KMS-11 (cell line): ENCODE measurements around the gene CD3E.

ENCODE experiments used
- H2AFZ ChIP-seq: fragments of 200-600 bp; sonication (generic); 2 replicates; pipeline ENCODE4 v1.6.1; 2016; ENCODE audit warnings: antibody characterized with exemption, mixed run types, low read depth
- H3K27ac ChIP-seq: fragments of 200-600 bp; sonication (generic); 2 replicates; pipeline ENCODE4 v1.6.1; 2016; ENCODE audit warnings: mild to moderate bottlenecking, mixed run types
- H3K27me3 ChIP-seq: fragments of 200-600 bp; sonication (generic); 2 replicates; pipeline ENCODE4 v1.6.1; 2017; ENCODE audit warnings: mild to moderate bottlenecking, low read depth, mixed run types, moderate library complexity; ENCODE audit not compliant: insufficient read depth
- H3K36me3 ChIP-seq: fragments of 200-600 bp; sonication (generic); 2 replicates; pipeline ENCODE4 v1.6.1; 2017; ENCODE audit warnings: mild to moderate bottlenecking, mixed run types; ENCODE audit not compliant: insufficient read depth
- H3K4me1 ChIP-seq: fragments of 200-600 bp; sonication (generic); 2 replicates; pipeline ENCODE4 v1.6.1; 2016; ENCODE audit warnings: mild to moderate bottlenecking, low read depth, mixed run types; ENCODE audit not compliant: poor library complexity, severe bottlenecking
- H3K4me2 ChIP-seq: fragments of 200-600 bp; sonication (generic); 2 replicates; pipeline ENCODE4 v1.7.0; 2016; ENCODE audit warnings: mild to moderate bottlenecking, mixed run types
- H3K4me3 ChIP-seq: fragments of 200-600 bp; sonication (generic); IDR thresholded peaks from 2 replicates; pipeline ENCODE4 v1.6.1; 2017; ENCODE audit warnings: low read depth, low read length, mixed read lengths; ENCODE audit not compliant: insufficient read depth
- H3K79me2 ChIP-seq: fragments of 200-600 bp; sonication (generic); 2 replicates; pipeline ENCODE4 v1.6.1; 2016; ENCODE audit warnings: low read depth, mixed run types; ENCODE audit not compliant: insufficient read depth
- H3K9ac ChIP-seq: fragments of 200-600 bp; sonication (generic); 2 replicates; pipeline ENCODE4 v1.6.1; 2016; ENCODE audit warnings: mild to moderate bottlenecking, mixed run types
- H4K20me1 ChIP-seq: fragments of 200-600 bp; sonication (generic); 2 replicates; pipeline ENCODE4 v1.6.1; 2016; ENCODE audit warnings: mild to moderate bottlenecking, mixed run types; ENCODE audit not compliant: insufficient read depth
- CTCF ChIP-seq: fragments of 200-600 bp; sonication (generic); conservative IDR thresholded peaks from 2 replicates; pipeline ENCODE4 v1.6.1; 2017; ENCODE audit warnings: low read depth, mild to moderate bottlenecking, antibody characterized with exemption, low read length, moderate library complexity, mixed read lengths

CD3E gene

DNA sequence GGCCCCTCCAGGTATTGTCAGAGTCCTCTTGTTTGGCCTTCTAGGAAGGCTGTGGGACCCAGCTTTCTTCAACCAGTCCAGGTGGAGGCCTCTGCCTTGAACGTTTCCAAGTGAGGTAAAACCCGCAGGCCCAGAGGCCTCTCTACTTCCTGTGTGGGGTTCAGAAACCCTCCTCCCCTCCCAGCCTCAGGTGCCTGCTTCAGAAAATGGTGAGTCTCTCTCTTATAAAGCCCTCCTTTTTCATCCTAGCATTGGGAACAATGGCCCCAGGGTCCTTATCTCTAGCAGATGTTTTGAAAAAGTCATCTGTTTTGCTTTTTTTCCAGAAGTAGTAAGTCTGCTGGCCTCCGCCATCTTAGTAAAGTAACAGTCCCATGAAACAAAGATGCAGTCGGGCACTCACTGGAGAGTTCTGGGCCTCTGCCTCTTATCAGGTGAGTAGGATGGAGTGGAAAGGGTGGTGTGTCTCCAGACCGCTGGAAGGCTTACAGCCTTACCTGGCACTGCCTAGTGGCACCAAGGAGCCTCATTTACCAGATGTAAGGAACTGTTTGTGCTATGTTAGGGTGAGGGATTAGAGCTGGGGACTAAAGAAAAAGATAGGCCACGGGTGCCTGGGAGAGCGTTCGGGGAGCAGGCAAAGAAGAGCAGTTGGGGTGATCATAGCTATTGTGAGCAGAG is at the start of gene CD3E:
TSS of gene CD3E (plus strand) at position 163 of the 681 bp plus-strand sequence. CDS start at position 386, 223 bp downstream.
- Histone ChIP-seq H3K4me3 (no peak within 1 kb of the TSS), H3K9ac (no peak within 1 kb of the TSS), H3K27me3 (no peaks in the 10 kb centered on the region), H2AFZ (no peak within 1 kb of the TSS), H3K36me3 (no peaks in the 10 kb centered on the region), H3K4me2 (no peak within 1 kb of the TSS), H3K4me1 (no peaks in the 10 kb centered on the region), H3K79me2 (no peaks in the 10 kb centered on the region), H3K27ac (no peak within 1 kb of the TSS), H4K20me1 (no peaks in the 10 kb centered on the region)
- no peak for TF ChIP-seq CTCF

DNA sequence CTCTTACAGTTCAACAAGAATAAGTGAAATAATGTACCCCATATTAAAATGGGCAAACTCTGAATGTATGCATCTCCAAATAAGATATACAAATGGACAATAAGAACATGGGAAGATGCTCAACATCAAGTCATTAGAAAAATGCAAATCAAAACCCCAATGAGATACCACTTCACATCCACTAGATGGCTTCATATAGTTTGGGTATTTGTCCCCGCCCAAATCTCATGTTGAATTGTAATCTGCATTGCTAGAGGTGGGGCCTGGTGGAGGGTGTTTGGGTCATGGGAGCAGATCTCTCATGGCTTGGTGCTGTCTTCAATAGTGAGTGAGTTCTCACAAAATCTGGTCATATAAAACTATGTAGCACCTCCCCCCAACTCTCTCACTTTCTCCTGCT is 46.1 kb upstream of the CD3E start:
- Histone ChIP-seq H3K36me3 (no peaks in the 10 kb centered on the region), H2AFZ (no peak overlapping the region), H3K79me2 (no peaks in the 10 kb centered on the region), H3K4me1 (no peaks in the 10 kb centered on the region), H3K9ac (no peak overlapping the region), H4K20me1 (no peaks in the 10 kb centered on the region), H3K4me2 (no peak overlapping the region), H3K27ac (no peak overlapping the region), H3K27me3 (no peaks in the 10 kb centered on the region), H3K4me3 (no peak overlapping the region)
- peak; percentile 33; the same call in 1 of the 2 replicates for TF ChIP-seq CTCF

DNA sequence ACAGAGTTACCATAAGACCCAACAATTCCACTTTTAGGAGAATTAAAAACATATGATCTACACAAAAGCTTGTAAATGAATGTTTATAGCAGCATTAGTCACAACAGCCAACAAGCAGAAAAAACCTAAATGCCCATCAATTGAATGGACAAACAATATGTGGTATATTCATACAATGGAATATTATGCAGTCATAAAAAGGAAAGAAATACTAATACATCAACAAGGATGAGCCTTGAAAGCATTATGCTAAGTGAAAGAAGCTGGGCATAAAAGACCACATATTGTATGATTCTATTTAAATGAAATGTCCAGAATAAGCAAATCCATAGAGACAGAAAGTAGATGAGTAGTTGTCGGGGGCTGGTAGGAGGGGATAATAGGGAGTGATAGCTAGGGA is 45.4 kb upstream of the CD3E start:
- no peaks in the 10 kb centered on the region for H3K36me3 ChIP-seq
- no peak overlapping the region for H2AFZ ChIP-seq
- no peak for TF ChIP-seq CTCF
- H3K4me3 ChIP-seq, result no peak overlapping the region
- H3K79me2 ChIP-seq, result no peaks in the 10 kb centered on the region
- H3K4me1 ChIP-seq, result no peaks in the 10 kb centered on the region
- no peaks in the 10 kb centered on the region for H3K27me3 ChIP-seq
- no peak overlapping the region for H3K9ac ChIP-seq
- H3K4me2 ChIP-seq, result no peak overlapping the region
- H3K27ac ChIP-seq, result no peak overlapping the region
- no peaks in the 10 kb centered on the region for H4K20me1 ChIP-seq

DNA sequence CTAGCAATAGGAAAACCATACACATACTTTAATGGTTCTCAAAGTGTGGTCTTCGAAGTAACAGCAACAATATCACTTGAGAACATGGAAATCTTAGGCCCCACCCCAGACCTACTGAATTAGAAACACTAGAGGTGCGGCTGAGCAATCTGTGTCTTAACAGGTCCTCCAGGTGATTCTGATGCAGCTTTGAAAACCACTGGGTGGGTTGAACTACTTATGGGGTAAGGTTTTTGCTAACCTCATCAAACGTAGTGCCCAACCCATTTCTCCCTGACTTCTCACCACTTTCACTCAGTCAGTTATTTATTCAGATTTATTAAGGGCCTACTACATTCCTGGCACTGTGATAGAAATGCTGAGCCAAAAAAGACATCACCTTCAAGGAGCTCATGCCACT is 44.2 kb upstream of the CD3E start:
- H3K9ac ChIP-seq, result no peak overlapping the region
- no peak overlapping the region for H3K4me3 ChIP-seq
- H3K36me3 ChIP-seq, result no peaks in the 10 kb centered on the region
- no peaks in the 10 kb centered on the region for H3K27me3 ChIP-seq
- no peaks in the 10 kb centered on the region for H4K20me1 ChIP-seq
- no peak for TF ChIP-seq CTCF
- H3K79me2 ChIP-seq, result no peaks in the 10 kb centered on the region
- H3K4me2 ChIP-seq, result no peak overlapping the region
- no peak overlapping the region for H3K27ac ChIP-seq
- no peaks in the 10 kb centered on the region for H3K4me1 ChIP-seq
- no peak overlapping the region for H2AFZ ChIP-seq
